AML-193 (cell line): ENCODE measurements around the gene LIN37.

ENCODE experiments used
- DNase-seq, 2 experiments: peaks; one replicate each; lab custom pipeline; 2025; lab: John Stamatoyannopoulos, UW

LIN37 gene

GRCh38 chr19:35748106-35749020 lies at the start of gene LIN37:
TSS of gene LIN37 (plus strand) at chr19:35748576. CDS start at chr19:35748725, 149 bp downstream.
- DNase-seq: peak; percentile 97

- peak; percentile 98 to 99 for DNase-seq
Measured at GRCh38 chr19:35702223-35703012, 46.0 kb upstream of the LIN37 start.

- no peak for DNase-seq
Measured at GRCh38 chr19:35703343-35703742, 45.0 kb upstream of the LIN37 start.

- no peak for DNase-seq
Measured at GRCh38 chr19:35704218-35704617, 44.2 kb upstream of the LIN37 start, which contains the start of gene ZBTB32. TSS of gene ZBTB32 (plus strand) at chr19:35704558. CDS start at chr19:35714627, 10,069 bp downstream.

GRCh38 chr19:35708391-35708790 lies 40.0 kb upstream of the LIN37 start:
- DNase-seq: no peak

- DNase-seq: no peak
Measured at GRCh38 chr19:35710784-35711723, 37.3 kb upstream of the LIN37 start.

GRCh38 chr19:35712567-35713505 lies 35.5 kb upstream of the LIN37 start:
- no peak for DNase-seq

GRCh38 chr19:35713506-35713850 lies 34.9 kb upstream of the LIN37 start:
- no peak for DNase-seq

- no peak for DNase-seq
Measured at GRCh38 chr19:35713904-35714495, 34.4 kb upstream of the LIN37 start.

- no peak for DNase-seq
Measured at GRCh38 chr19:35714601-35715354, 33.6 kb upstream of the LIN37 start.

- DNase-seq: no peak
Measured at GRCh38 chr19:35715355-35715809, 33.0 kb upstream of the LIN37 start.

- DNase-seq: peak; percentile 43 to 68
Measured at GRCh38 chr19:35715981-35716800, 32.2 kb upstream of the LIN37 start.

- peak; percentile 88 to 92 for DNase-seq
Measured at GRCh38 chr19:35716801-35717664, 31.3 kb upstream of the LIN37 start.

GRCh38 chr19:35717665-35718344 lies 30.6 kb upstream of the LIN37 start, which contains the start of gene KMT2B:
TSS of gene KMT2B (plus strand) at chr19:35718003. CDS start at chr19:35718019, 16 bp downstream.
- DNase-seq: no peak

- DNase-seq: peak in 1 of 2 experiments; percentile 9
Measured at GRCh38 chr19:35718345-35719041, 29.9 kb upstream of the LIN37 start.
